GM23248 (cell line): Measurements from ENCODE around the gene FRAS1. TPM values are rescaled to one million over a fixed set of nuclear protein-coding genes. Genes with fewer than 3 reads are reported as not detected.
A peak's percentile ranks its signal among the peaks of the same experiment; 100 is the strongest.
"Not testable (repeated sequence)": the region's sequence is repeated elsewhere in the genome, so short reads cannot be mapped to it uniquely, and the experiment has no call there.

Source experiments
- DNase-seq: peaks from one replicate; pipeline ENCODE4 v3.0.0-alpha.2; 2015
- H2AFZ ChIP-seq: fragments of 200-600 bp; sonication (generic); 2 replicates; pipeline ENCODE4 v1.6.1; 2016; ENCODE audit warnings: antibody characterized with exemption
- H3F3A ChIP-seq: fragments of 200-600 bp; sonication (generic); 2 replicates; pipeline ENCODE4 v1.6.1; 2016; ENCODE audit warnings: mild to moderate bottlenecking, antibody characterized with exemption, mixed run types; ENCODE audit not compliant: insufficient read depth
- H3K27ac ChIP-seq: fragments of 200-600 bp; sonication (generic); 2 replicates; pipeline ENCODE4 v1.5.1; 2016; ENCODE audit warnings: mild to moderate bottlenecking
- H3K27me3 ChIP-seq: fragments of 200-600 bp; sonication (generic); replicated peaks from 2 replicates; pipeline ENCODE4 v1.6.1; 2016; ENCODE audit warnings: mild to moderate bottlenecking; ENCODE audit not compliant: insufficient read depth
- H3K36me3 ChIP-seq: fragments of 200-600 bp; sonication (generic); 2 replicates; pipeline ENCODE4 v1.6.1; 2016; ENCODE audit warnings: low read depth, mild to moderate bottlenecking
- H3K4me1 ChIP-seq: fragments of 200-600 bp; sonication (generic); 2 replicates; pipeline ENCODE4 v1.6.1; 2016; ENCODE audit warnings: mild to moderate bottlenecking; ENCODE audit not compliant: insufficient read depth
- H3K4me2 ChIP-seq: fragments of 200-600 bp; sonication (generic); one replicate; pipeline ENCODE4 v1.6.1; 2016; ENCODE audit warnings: mild to moderate bottlenecking; ENCODE audit not compliant: unreplicated experiment
- H3K4me3 ChIP-seq: fragments of 200-600 bp; sonication (generic); 2 replicates; pipeline ENCODE4 v1.5.1; 2016; ENCODE audit warnings: mild to moderate bottlenecking
- H3K79me2 ChIP-seq: fragments of 200-600 bp; sonication (generic); 2 replicates; pipeline ENCODE4 v1.6.1; 2016; ENCODE audit warnings: mild to moderate bottlenecking; ENCODE audit not compliant: insufficient read depth
- H3K9ac ChIP-seq: fragments of 200-600 bp; sonication (generic); 2 replicates; pipeline ENCODE4 v1.6.1; 2016; ENCODE audit warnings: mild to moderate bottlenecking
- H3K9me2 ChIP-seq: fragments of 200-600 bp; sonication (generic); 2 replicates; pipeline ENCODE4 v1.6.1; 2016; ENCODE audit warnings: mixed run types, mild to moderate bottlenecking, moderate library complexity; ENCODE audit not compliant: insufficient read depth
- H3K9me3 ChIP-seq: fragments of 200-600 bp; sonication (generic); one replicate; pipeline ENCODE4 v1.6.1; 2017; ENCODE audit warnings: low read depth
- H4K20me1 ChIP-seq: fragments of 200-600 bp; sonication (generic); 2 replicates; pipeline ENCODE4 v1.6.0; 2016; ENCODE audit not compliant: insufficient read depth
- EZH2 ChIP-seq: fragments of 200-600 bp; sonication (generic); IDR thresholded peaks from 2 replicates; pipeline ENCODE4 v1.6.1; 2018; ENCODE audit warnings: antibody characterized with exemption, mild to moderate bottlenecking; ENCODE audit not compliant: insufficient read depth, poor library complexity, severe bottlenecking
- EZH2phosphoT487 ChIP-seq: fragments of 200-600 bp; sonication (generic); IDR thresholded peaks from 2 replicates; pipeline ENCODE4 v1.6.1; 2018; ENCODE audit warnings: antibody characterized with exemption, moderate library complexity, mild to moderate bottlenecking, low read depth; ENCODE audit not compliant: insufficient read depth
- WGBS, 2 experiments: methylation state at CpG; one replicate each; pipeline ENCODE4 v1.1.6; 2015 to 2017; ENCODE audit warnings: low lambda C conversion rate in 2 of 2, low coverage in 1 of 2; ENCODE audit errors: missing lambda C conversion rate in 2 of 2; 5-methylcytosine and 5-hydroxymethylcytosine counted together
- in situ Hi-C: fragments of 300-500 bp; cut with MboI; formaldehyde crosslinking; loops from 2 replicates; pipeline ENCODE4 v1.15.0; 2020
- polyA plus RNA-seq: library from polyadenylated mRNA; unstranded; fragments of >200 nt; fragmentation: Nextera tagmentation; extraction: Ambion mirVana; gene quantifications from 2 replicates; pipeline ENCODE4 v1.2.1, GENCODE V29; 2016
- total RNA-seq: library from RNA; depleted of rRNA; stranded (reverse); fragments of >200 nt; shearing (Covaris generic); gene quantifications from 2 replicates; pipeline ENCODE4 v1.2.3, GENCODE V29; 2014

The FRAS1 gene
- total and polyA plus RNA-seq, 2 experiments from 2014 or later: 6.5 to 19.8 TPM

- in situ Hi-C loops: no loop called here
- Histone ChIP-seq H3K9me2 (no peaks in the 10 kb centered on the region), H3K4me3 (no peak overlapping the region), H3K9me3 (no peaks in the 10 kb centered on the region), H3K9ac (no peak overlapping the region), H3K27me3 (no peaks in the 10 kb centered on the region), H3K4me2 (no peak overlapping the region), H2AFZ (no peak overlapping the region), H3F3A (peaks cover 36% of the 10 kb centered on the region), H3K36me3 (no peaks in the 10 kb centered on the region), H3K4me1 (peaks cover 37% of the 10 kb centered on the region), H4K20me1 (no peaks in the 10 kb centered on the region), H3K27ac (no peak overlapping the region), H3K79me2 (no peaks in the 10 kb centered on the region)
- WGBS, 2 experiments: 38 to 53% methylated on average over 2 of the region's 2 CpGs
- DNase-seq: no peak
- TF ChIP-seq EZH2phosphoT487 (no peak), EZH2 (no peak)
Measured at GRCh38 chr4:78483811-78484210, 426.7 kb downstream of the FRAS1 start.

- Histone ChIP-seq H3K27me3 (no peaks in the 10 kb centered on the region), H3K4me3 (no peak overlapping the region), H3K4me2 (no peak overlapping the region), H3K36me3 (no peaks in the 10 kb centered on the region), H3F3A (peaks cover 35% of the 10 kb centered on the region), H4K20me1 (no peaks in the 10 kb centered on the region), H3K4me1 (peaks cover 37% of the 10 kb centered on the region), H2AFZ (no peak overlapping the region), H3K9me3 (no peaks in the 10 kb centered on the region), H3K27ac (no peak overlapping the region), H3K79me2 (no peaks in the 10 kb centered on the region), H3K9ac (no peak overlapping the region), H3K9me2 (no peaks in the 10 kb centered on the region)
- WGBS, 2 experiments: 71 to 81% methylated on average over 2 of the region's 2 CpGs
- no peak for DNase-seq
- in situ Hi-C loops: no loop called here
- no peak for TF ChIP-seq EZH2phosphoT487
Measured at GRCh38 chr4:78484574-78484973, 427.5 kb downstream of the FRAS1 start.

- no peaks in the 10 kb centered on the region for H3F3A ChIP-seq
- no peak overlapping the region for H3K4me3 ChIP-seq
- in situ Hi-C loops: no loop called here
- H3K9ac ChIP-seq: no peak overlapping the region
- no peaks in the 10 kb centered on the region for H3K9me3 ChIP-seq
- no peak overlapping the region for H2AFZ ChIP-seq
- no peaks in the 10 kb centered on the region for H3K27me3 ChIP-seq
- no peaks in the 10 kb centered on the region for H3K4me1 ChIP-seq
- no peaks in the 10 kb centered on the region for H4K20me1 ChIP-seq
- H3K36me3 ChIP-seq: no peaks in the 10 kb centered on the region
- H3K9me2 ChIP-seq: no peaks in the 10 kb centered on the region
- H3K4me2 ChIP-seq: no peak overlapping the region
- DNase-seq: no peak
- no peak overlapping the region for H3K27ac ChIP-seq
- TF ChIP-seq EZH2: no peak
- no peak for TF ChIP-seq EZH2phosphoT487
- H3K79me2 ChIP-seq: no peaks in the 10 kb centered on the region
Measured at GRCh38 chr4:78493731-78494130, 436.6 kb downstream of the FRAS1 start.

DNA sequence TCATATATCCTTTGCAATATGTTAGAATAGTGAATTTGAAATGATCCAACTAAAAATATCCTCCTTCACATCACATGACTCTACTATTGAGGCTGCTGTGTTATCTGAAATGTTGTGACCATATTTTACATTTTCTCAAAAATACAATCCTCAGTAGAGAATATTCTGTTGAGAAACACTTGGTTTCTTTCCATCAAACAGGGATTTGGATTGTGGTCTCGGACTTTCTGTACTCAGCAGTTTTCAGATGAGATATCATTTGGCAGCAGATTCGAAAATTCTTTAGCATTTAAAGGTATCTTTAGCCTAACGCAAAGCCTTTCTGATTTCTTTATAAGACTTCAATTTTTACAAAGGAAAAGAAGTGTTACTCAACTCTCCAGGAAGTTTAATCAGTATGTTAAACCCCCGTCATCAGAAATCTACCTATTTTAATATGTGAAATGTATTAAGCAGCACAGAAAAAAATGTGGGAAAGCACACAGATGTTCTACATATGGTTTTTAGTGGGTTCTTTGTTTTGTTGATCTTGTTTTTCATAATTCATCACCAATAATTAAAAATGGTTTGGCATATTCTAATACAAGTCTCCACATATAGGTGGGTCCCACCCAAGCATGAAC lies 439.0 kb downstream of the FRAS1 start:
- WGBS, 2 experiments: 50 to 60% methylated on average over 4 of the region's 4 CpGs
- peak overlapping the region; percentile 39; the same call in 1 of the 2 replicates for H2AFZ ChIP-seq
- no peak overlapping the region for H3K27ac ChIP-seq
- no peak for DNase-seq
- H3K36me3 ChIP-seq: no peaks in the 10 kb centered on the region
- no peaks in the 10 kb centered on the region for H3K27me3 ChIP-seq
- in situ Hi-C loops: no loop called here
- TF ChIP-seq EZH2: no peak
- H3K9me2 ChIP-seq: no peaks in the 10 kb centered on the region
- no peak overlapping the region for H3K9ac ChIP-seq
- no peaks in the 10 kb centered on the region for H3K79me2 ChIP-seq
- no peaks in the 10 kb centered on the region for H3K4me1 ChIP-seq
- H3F3A ChIP-seq: no peaks in the 10 kb centered on the region
- H4K20me1 ChIP-seq: no peaks in the 10 kb centered on the region
- H3K4me3 ChIP-seq: no peak overlapping the region
- no peaks in the 10 kb centered on the region for H3K9me3 ChIP-seq
- H3K4me2 ChIP-seq: no peak overlapping the region

GRCh38 chr4:78506260-78506659 lies 449.1 kb downstream of the FRAS1 start:
- H2AFZ ChIP-seq, DNase-seq, H3K9me3 ChIP-seq, H3F3A ChIP-seq, H4K20me1 ChIP-seq, H3K36me3 ChIP-seq, H3K9ac ChIP-seq, H3K4me3 ChIP-seq, H3K27me3 ChIP-seq, H3K27ac ChIP-seq, H3K9me2 ChIP-seq, H3K4me2 ChIP-seq, H3K79me2 ChIP-seq: not testable (repeated sequence)
- peaks cover 12% of the 10 kb centered on the region for H3K4me1 ChIP-seq
- WGBS, 2 experiments: 78 to 81% methylated on average over 10 of the region's 10 CpGs
- in situ Hi-C loops: loop anchor here (5.0 to 25.0 kb wide), 2 partner anchors 449 to 544 kb away; partner anchors contain the start of gene FRAS1
